CD14-positive monocyte (primary cell): ENCODE data around the gene MYH7. TPM values are rescaled to one million over a fixed set of nuclear protein-coding genes. Genes with fewer than 3 reads are reported as not detected.
A peak's percentile ranks its signal among the peaks of the same experiment; 100 is the strongest.

Source experiments
- DNase-seq, 3 donors: peaks; one replicate each; pipeline ENCODE4 v3.0.0-alpha.2; 2011 to 2022
- H2AFZ ChIP-seq: 2 replicates; pipeline ENCODE4 v1.6.0; 2012; ENCODE audit warnings: mild to moderate bottlenecking, low read depth, low read length, inconsistent platforms; ENCODE audit not compliant: insufficient read depth, poor library complexity, severe bottlenecking
- H3K27ac ChIP-seq, 2 donors: 1 replicate in 1 of 2; 2 replicates in 1 of 2; pipeline ENCODE4 v1.5.1; 2012 to 2013; ENCODE audit warnings: low read length in 2 of 2, control low read depth in 1 of 2, inconsistent platforms in 1 of 2, low read depth in 1 of 2, mild to moderate bottlenecking in 1 of 2
- H3K27me3 ChIP-seq, 2 donors: one replicate each; pipeline versions ENCODE4 v1.6.0 to v1.6.1; 2011 to 2013; ENCODE audit warnings: low read length in 2 of 2; ENCODE audit not compliant: control insufficient read depth in 2 of 2, insufficient read depth in 2 of 2
- H3K36me3 ChIP-seq, 2 donors: replicated peaks in 1 of 2; 1 replicate in 1 of 2; 2 replicates in 1 of 2; pipeline versions ENCODE4 v1.5.1 to v1.6.1; 2012 to 2013; ENCODE audit warnings: low read length in 2 of 2, control low read depth in 1 of 2, inconsistent platforms in 1 of 2, mild to moderate bottlenecking in 1 of 2; ENCODE audit not compliant: insufficient read depth in 2 of 2, control insufficient read depth in 1 of 2
- H3K4me1 ChIP-seq, 2 donors: 1 replicate in 1 of 2; 2 replicates in 1 of 2; pipeline versions ENCODE4 v1.5.1 to v1.6.1; 2012 to 2013; ENCODE audit warnings: low read length in 2 of 2, control low read depth in 1 of 2, inconsistent platforms in 1 of 2, mild to moderate bottlenecking in 1 of 2, moderate library complexity in 1 of 2; ENCODE audit not compliant: insufficient read depth in 2 of 2, control insufficient read depth in 1 of 2
- H3K4me2 ChIP-seq: replicated peaks from 2 replicates; pipeline ENCODE3; 2012; ENCODE audit warnings: low read length, moderate library complexity, mild to moderate bottlenecking; ENCODE audit not compliant: poor library complexity, severe bottlenecking; ENCODE audit errors: extremely low read depth
- H3K4me3 ChIP-seq, 3 experiments: fragments of 200-600 bp in 1 of 3; sonication (generic) in 1 of 3; replicated peaks in 1 of 3; 1 replicate in 2 of 3; 2 replicates in 1 of 3; pipeline ENCODE4 v1.5.1; 2011 to 2013; ENCODE audit warnings: low read length in 3 of 3, mild to moderate bottlenecking in 3 of 3, control low read depth in 2 of 3, low read depth in 2 of 3, inconsistent platforms in 1 of 3, moderate library complexity in 1 of 3
- H3K79me2 ChIP-seq: 2 replicates; pipeline ENCODE4 v1.6.0; 2012; ENCODE audit warnings: mild to moderate bottlenecking, control low read depth, inconsistent platforms, low read length, moderate library complexity; ENCODE audit not compliant: insufficient read depth
- H3K9ac ChIP-seq: 2 replicates; pipeline ENCODE4 v1.6.0; 2017; ENCODE audit warnings: low read length, mild to moderate bottlenecking; ENCODE audit not compliant: insufficient read depth, poor library complexity, severe bottlenecking
- H3K9me3 ChIP-seq, 2 donors: replicated peaks in 1 of 2; 1 replicate in 1 of 2; 2 replicates in 1 of 2; pipeline versions ENCODE4 v1.5.1 to v1.6.1; 2012 to 2013; ENCODE audit warnings: low read length in 2 of 2, control low read depth in 1 of 2; ENCODE audit not compliant: control insufficient read depth in 1 of 2, insufficient read depth in 1 of 2
- H4K20me1 ChIP-seq: 2 replicates; pipeline ENCODE4 v1.6.0; 2012; ENCODE audit warnings: mild to moderate bottlenecking, low read length, control low read depth, moderate library complexity; ENCODE audit not compliant: insufficient read depth
- H3K27ac Mint-ChIP-seq, 7 donors: one replicate each; pipeline ENCODE4 v1.8.0; 2020; ENCODE audit warnings: mild to moderate bottlenecking in 7 of 7, mixed read lengths in 7 of 7, moderate library complexity in 6 of 7, inconsistent platforms in 2 of 7
- H3K27me3 Mint-ChIP-seq, 3 donors: one replicate each; pipeline ENCODE4 v1.8.0; 2021 to 2022; ENCODE audit warnings: low read depth in 3 of 3, mild to moderate bottlenecking in 3 of 3, mixed read lengths in 3 of 3, moderate library complexity in 3 of 3, inconsistent platforms in 1 of 3
- H3K36me3 Mint-ChIP-seq, 2 donors: one replicate each; pipeline ENCODE4 v1.8.0; 2020; ENCODE audit warnings: mixed read lengths in 2 of 2, inconsistent platforms in 1 of 2, mild to moderate bottlenecking in 1 of 2
- H3K4me1 Mint-ChIP-seq: one replicate; pipeline ENCODE4 v1.8.0; 2020; ENCODE audit warnings: mild to moderate bottlenecking, mixed read lengths
- H3K4me3 Mint-ChIP-seq, 2 donors: one replicate each; pipeline ENCODE4 v1.8.0; 2020; ENCODE audit warnings: mild to moderate bottlenecking in 2 of 2, mixed read lengths in 2 of 2, moderate library complexity in 1 of 2
- H3K9me3 Mint-ChIP-seq, 7 donors: one replicate each; pipeline ENCODE4 v1.8.0; 2020 to 2022; ENCODE audit warnings: mixed read lengths in 7 of 7, mild to moderate bottlenecking in 6 of 7, moderate library complexity in 6 of 7, inconsistent platforms in 2 of 7
- WGBS: methylation state at CpG from one replicate; pipeline ENCODE4 v1.1.5; 2013; ENCODE audit warnings: missing lambda C conversion rate; ENCODE audit not compliant: insufficient coverage; 5-methylcytosine and 5-hydroxymethylcytosine counted together
- intact Hi-C, 2 donors: fragments of 100-400 bp; cut with micrococcal nuclease; formaldehyde crosslinking; loops; one replicate each; pipeline versions ENCODE4 v1.15.0 to v1.15.1; 2023
- polyA plus RNA-seq, 3 donors: library from polyadenylated mRNA; depleted of rRNA in 1 of 3; unstranded in 2 of 3; stranded (reverse) in 1 of 3; fragments of 300-500 nt in 2 of 3; fragments of >200 nt in 1 of 3; fragmentation: Illumina TruSeq in 2 of 3; gene quantifications; 1 replicate in 2 of 3; 2 replicates in 1 of 3; pipeline ENCODE4 v1.2.3, GENCODE V29; 2012 to 2021
- TF ChIP-seq, protein P1 (sequence below): fragments of 200-600 bp; IDR thresholded peaks from one replicate; pipeline ENCODE4 v1.8.0; 2022; ENCODE audit warnings: antibody characterized with exemption, mild to moderate bottlenecking

Gene MYH7
- polyA plus RNA-seq, 3 donors, result not detected

GRCh38 chr14:23389396-23389795 is 46.1 kb downstream of the MYH7 start:
- intact Hi-C loops, result no loop called here
- H3K9me3 ChIP-seq, result no peaks in the 10 kb centered on the region
- H3K9ac ChIP-seq, result no peak overlapping the region
- H3K27ac Mint-ChIP-seq, result peak overlapping the region in 1 of 7 donors; percentile 11
- 54% methylated on average over 4 of the region's 12 CpGs for WGBS
- no peak overlapping the region for H3K4me3 ChIP-seq
- no peak overlapping the region for H3K4me2 ChIP-seq
- H4K20me1 ChIP-seq, result no peaks in the 10 kb centered on the region
- TF ChIP-seq, protein P1, sequence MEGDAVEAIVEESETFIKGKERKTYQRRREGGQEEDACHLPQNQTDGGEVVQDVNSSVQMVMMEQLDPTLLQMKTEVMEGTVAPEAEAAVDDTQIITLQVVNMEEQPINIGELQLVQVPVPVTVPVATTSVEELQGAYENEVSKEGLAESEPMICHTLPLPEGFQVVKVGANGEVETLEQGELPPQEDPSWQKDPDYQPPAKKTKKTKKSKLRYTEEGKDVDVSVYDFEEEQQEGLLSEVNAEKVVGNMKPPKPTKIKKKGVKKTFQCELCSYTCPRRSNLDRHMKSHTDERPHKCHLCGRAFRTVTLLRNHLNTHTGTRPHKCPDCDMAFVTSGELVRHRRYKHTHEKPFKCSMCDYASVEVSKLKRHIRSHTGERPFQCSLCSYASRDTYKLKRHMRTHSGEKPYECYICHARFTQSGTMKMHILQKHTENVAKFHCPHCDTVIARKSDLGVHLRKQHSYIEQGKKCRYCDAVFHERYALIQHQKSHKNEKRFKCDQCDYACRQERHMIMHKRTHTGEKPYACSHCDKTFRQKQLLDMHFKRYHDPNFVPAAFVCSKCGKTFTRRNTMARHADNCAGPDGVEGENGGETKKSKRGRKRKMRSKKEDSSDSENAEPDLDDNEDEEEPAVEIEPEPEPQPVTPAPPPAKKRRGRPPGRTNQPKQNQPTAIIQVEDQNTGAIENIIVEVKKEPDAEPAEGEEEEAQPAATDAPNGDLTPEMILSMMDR, result no peak
- no peak overlapping the region for H3K27ac ChIP-seq
- H3K9me3 Mint-ChIP-seq, result no peaks in the 10 kb centered on the region
- H3K4me1 ChIP-seq, result no peaks in the 10 kb centered on the region
- no peak overlapping the region for H3K4me3 Mint-ChIP-seq
- H3K27me3 ChIP-seq, result no peaks in the 10 kb centered on the region
- no peaks in the 10 kb centered on the region for H3K79me2 ChIP-seq
- DNase-seq, result no peak
- H3K36me3 Mint-ChIP-seq, result no peaks in the 10 kb centered on the region
- no peaks in the 10 kb centered on the region for H3K4me1 Mint-ChIP-seq
- H2AFZ ChIP-seq, result no peak overlapping the region
- no peaks in the 10 kb centered on the region for H3K36me3 ChIP-seq
- peaks cover 4 to 11% (median 9%) of the 10 kb centered on the region in 3 donors for H3K27me3 Mint-ChIP-seq

GRCh38 chr14:23388996-23389395 is 46.5 kb downstream of the MYH7 start:
- no peak for DNase-seq
- Histone ChIP-seq H4K20me1 (no peaks in the 10 kb centered on the region), H3K4me1 (no peaks in the 10 kb centered on the region), H3K27me3 (no peaks in the 10 kb centered on the region), H2AFZ (no peak overlapping the region), H3K9ac (no peak overlapping the region), H3K36me3 (no peaks in the 10 kb centered on the region), H3K9me3 (no peaks in the 10 kb centered on the region), H3K4me2 (no peak overlapping the region), H3K27ac (no peak overlapping the region), H3K79me2 (no peaks in the 10 kb centered on the region), H3K4me3 (no peak overlapping the region)
- Mint-ChIP-seq H3K4me1 (no peaks in the 10 kb centered on the region), H3K9me3 (no peaks in the 10 kb centered on the region), H3K27me3 (peaks cover 4 to 10% (median 9%) of the 10 kb centered on the region in 3 donors), H3K36me3 (no peaks in the 10 kb centered on the region), H3K4me3 (no peak overlapping the region), H3K27ac (no peak overlapping the region)
- 100% methylated on average over 2 of the region's 8 CpGs for WGBS
- intact Hi-C loops, result no loop called here
- TF ChIP-seq, protein P1, result no peak
